NCI-H345 (cell line): Measurements from ENCODE around the gene CCL21.
A peak's percentile ranks its signal among the peaks of the same experiment; 100 is the strongest.

ENCODE experiments used
- DNase-seq: peaks from one replicate; lab custom pipeline; 2025; lab: John Stamatoyannopoulos, UW

Gene CCL21

DNA sequence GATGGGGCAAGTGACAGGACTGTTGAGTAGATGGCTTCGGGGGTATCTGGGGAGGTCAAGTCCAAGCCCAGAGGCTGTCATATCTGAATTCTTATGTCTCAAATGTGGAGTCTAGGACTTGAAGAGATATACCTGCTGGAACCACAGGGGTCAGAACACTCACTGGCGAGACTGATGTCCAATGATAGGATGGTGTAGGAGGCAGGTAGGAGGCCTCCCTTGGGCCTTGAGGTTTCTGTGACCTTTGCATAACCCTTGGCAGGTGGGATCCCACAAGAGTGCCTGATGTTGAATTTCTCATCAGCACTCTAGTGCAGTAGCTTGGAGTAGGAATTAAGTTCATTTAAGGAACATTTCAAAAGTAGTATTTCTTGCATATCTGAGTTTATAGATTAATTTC is 2.8 kb downstream of the CCL21 start:
- DNase-seq = no peak

- DNase-seq = peak; percentile 77
Observed at GRCh38 chr9:34701769-34702736, 7.9 kb downstream of the CCL21 start.

- DNase-seq = peak; percentile 82
Observed at GRCh38 chr9:34701023-34701768, 8.7 kb downstream of the CCL21 start.

GRCh38 chr9:34694811-34695210 is 15.1 kb downstream of the CCL21 start:
- DNase-seq = no peak

DNA sequence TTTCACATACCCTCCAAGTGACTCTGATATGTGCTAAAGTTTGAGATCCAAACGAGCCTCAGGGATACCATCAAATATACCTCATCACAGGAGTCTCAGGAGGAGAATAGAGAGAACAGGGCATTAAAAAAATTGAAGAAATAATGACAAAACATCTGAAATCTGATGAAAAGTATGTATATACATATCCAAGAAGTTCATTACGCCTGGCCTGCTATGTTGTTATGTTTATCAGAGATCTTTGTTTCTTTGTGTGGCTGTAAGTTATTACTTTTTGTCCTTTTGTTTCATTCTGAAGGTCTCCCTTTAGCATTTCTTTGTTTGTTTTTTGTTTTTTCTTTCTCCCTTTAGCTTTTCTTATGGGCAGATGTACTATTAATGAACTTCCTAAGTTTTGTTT is 16.4 kb downstream of the CCL21 start:
- no peak for DNase-seq

GRCh38 chr9:34691936-34692315 is 18.0 kb downstream of the CCL21 start:
- DNase-seq = no peak

DNA sequence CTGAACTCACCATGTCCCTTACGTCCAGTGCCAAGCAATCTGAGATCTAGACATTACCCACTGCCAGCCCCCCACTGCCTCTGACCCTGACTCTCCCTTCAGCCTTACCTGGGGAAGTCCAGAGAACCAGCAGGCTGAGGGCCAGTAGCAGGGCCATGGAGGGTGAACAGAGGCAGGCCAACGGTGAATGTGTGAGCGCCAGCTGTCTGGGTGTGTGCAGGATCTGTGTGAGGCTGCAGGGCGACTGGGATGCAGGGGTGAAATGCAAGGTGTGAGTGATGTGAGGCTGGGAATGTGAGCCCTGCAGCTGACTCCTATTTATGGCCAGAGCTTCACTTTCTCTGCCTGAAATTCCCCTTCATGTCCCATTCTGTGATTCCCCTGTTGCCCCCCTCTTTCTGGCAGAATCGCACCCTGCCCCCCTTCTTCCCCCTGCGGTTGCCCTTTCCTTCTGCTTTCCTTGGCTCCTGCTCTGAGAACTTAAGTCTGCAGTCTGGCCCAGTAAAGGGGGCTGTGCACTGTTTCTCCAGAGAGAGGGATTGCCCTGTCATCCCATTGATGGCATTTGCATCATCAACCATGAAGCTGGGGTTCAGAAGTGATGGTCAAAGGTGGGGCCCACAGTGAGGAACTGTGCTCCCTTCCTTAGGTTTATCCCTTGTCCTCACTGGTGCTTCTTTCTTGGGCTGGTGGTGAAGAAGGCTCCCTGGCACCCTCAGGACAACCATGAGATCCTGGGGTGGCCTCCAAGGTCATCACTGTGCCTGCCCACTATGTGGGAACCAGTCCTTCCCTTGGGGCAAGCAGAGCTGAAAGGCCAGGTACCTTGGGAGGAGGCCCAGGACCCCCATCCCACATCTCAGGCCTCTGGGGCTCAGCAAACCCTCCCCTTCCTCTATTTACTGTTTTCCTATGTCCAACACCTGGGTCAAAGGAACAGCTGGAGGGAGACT is 18.7 kb downstream of the CCL21 start, which contains the start of gene CCL19:
Gene CCL19 (minus strand): TSS at position 294 of the 953 bp plus-strand sequence. CDS start 137 bp downstream, at position 157.
- no peak for DNase-seq

DNA sequence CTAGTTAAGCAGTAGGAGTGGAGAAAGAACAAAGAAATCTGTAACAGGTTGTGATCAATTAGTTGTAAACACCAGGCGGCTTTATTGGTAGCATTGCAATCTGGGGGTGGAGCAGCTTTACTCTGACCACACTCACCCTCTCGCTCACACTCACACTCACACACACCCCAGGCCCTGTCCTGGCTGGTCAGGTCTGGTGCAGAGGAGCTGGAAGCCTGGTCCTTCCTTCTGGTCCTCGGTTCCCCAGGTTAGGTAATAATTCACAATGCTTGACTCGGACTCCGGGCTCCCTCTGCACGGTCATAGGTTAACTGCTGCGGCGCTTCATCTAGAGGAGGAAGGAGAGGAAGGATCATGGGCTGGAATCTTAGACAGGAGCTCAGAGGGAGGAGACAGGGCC is 20.4 kb downstream of the CCL21 start:
- no peak for DNase-seq

DNA sequence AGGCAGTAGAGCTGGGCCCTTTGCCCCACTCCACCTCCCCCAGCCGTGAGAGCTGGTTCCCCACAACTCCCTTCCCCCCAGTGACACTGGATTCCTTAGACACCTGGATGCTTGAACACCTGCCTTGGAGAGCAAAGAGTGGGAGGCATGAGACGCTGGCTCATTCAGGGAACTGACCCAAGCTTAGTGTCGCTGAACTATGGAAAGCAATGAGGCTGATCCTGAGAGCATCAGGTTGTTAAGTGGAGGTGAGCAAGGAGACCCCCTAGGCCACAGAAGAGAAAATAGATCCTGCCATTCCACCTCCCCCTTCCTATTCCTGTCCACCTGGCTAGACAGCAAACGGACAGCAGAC is 20.8 kb downstream of the CCL21 start:
- DNase-seq = no peak

- no peak for DNase-seq
Observed at GRCh38 chr9:34688329-34689115, 21.4 kb downstream of the CCL21 start.

- no peak for DNase-seq
Observed at GRCh38 chr9:34687276-34688030, 22.5 kb downstream of the CCL21 start.

DNA sequence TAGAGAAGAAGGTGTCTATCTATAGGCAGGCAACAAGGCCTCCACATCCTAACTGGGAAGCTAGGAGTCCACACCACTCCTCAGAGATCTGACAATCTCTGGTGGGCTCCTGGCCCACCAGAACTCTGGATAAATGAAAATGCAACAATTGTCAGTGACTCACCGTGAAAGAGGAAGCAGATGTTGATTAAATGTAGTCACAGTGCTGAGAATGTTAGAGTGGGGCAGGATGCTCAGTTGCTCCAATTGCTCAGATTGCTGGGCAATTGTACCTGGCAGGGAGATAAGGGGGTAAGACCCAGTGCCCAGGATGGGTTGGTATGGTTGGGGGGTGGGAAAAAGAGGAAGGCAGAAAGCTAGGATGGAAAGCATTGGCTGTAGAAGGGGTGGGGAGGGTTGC is 23.2 kb downstream of the CCL21 start:
- no peak for DNase-seq

GRCh38 chr9:34686231-34686630 is 23.7 kb downstream of the CCL21 start:
- no peak for DNase-seq

- DNase-seq = no peak
Observed at GRCh38 chr9:34685591-34685990, 24.3 kb downstream of the CCL21 start.

DNA sequence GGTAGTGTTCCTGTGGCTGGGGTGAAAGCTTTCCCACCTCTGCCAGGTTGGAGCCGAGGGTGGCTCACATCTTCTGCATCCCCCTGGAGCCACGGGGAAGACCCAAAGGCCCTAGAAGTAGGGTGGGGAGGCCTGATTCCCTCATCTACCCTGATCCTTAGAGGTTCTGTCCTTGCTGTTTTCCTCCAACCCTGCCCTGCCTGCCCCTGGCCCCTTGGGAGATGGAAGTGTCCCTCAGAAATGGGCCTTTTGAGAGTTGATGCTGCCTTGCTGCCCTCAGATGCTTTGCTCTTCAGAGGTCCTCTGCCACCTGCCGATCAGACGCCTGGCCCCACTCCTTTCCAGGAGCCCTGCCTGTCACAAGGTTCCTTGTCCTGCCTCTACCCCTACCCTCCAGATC is 25.1 kb downstream of the CCL21 start:
- DNase-seq = no peak

GRCh38 chr9:34684145-34684544 is 25.8 kb downstream of the CCL21 start:
- DNase-seq = no peak

DNA sequence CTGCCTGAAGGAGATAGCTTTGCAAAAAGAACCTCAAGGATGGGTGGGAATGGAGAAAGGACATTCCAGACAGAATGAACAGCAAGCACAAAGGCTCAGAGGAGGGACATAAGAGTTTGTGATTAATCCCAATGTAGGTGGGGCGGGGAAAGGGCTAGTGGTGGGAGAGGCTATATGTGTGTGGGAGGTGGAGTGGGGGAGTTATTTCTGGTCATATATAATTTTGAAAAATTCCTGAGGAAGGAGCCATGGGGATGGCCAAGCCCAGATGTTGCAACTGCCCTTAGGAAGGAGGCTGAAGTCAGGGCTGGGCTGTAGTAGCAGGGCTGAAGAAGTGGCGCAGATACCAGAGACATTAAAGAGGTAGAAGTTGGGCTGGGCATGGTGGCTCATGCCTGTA is 34.1 kb downstream of the CCL21 start:
- DNase-seq = no peak

DNA sequence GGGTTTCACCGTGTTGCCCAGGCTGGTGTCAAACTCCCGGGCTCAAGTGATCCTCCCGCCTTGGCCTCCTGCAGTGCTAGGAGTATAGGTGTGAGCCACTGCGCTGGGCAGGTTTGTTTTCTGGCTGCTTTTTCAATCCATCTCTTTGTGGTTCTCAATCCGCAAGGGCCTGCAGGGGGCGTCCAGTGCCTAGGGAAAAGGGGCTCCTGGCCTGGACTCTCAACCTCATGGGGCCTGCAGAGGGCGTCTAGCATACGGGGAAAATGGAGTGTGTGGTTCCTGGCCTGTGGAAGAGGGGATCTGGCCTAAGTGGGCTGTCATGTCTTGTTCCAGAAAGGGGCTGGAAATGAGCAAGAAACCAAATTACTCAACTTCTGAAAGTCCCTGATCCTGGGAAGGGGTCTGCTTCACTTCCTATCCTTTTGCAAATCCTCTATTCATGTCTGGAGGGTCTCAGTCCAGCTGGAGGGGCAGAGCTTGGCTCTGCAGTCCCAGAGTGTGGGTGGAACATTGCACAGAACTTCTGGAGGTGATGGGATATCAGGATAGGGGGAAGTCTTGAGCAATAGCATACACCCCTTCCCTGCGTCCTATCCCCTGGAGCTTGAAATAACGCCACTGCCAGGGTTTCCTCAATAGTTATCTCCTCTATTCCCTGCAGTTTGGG is 34.8 kb downstream of the CCL21 start:
- DNase-seq = peak; percentile 57

DNA sequence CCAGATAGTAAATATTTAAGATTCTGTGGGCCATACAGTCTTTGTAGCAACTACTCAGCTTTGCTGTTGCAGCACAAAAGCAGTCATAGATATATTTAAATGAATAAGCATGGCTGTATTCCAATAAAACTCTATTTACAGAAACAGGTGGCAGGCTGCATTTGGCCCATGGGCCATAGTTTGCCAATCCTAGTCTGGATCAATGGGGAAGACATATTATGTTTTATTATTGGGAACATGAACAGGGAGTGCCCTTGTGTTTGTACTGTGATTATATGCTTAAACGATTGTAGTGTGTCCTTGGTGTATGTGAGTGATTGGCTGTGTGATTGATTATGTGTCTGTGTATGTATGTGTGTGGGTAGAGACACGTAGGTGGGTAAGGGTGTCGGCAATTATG is 35.5 kb downstream of the CCL21 start:
- DNase-seq = no peak

- DNase-seq = no peak
Observed at GRCh38 chr9:34671307-34671706, 38.6 kb downstream of the CCL21 start.
